SK-N-SH treated with all-trans-retinoic acid at 6 μM for 48 hours (cell line): ENCODE results near the gene TAMALIN.

Source experiments
- ATAC-seq: fragments of 200-7000 bp; cut with Tn5 transposase; 3 replicates; pipeline ENCODE4 v1.9.1; 2020; ENCODE audit warnings: mild to moderate bottlenecking, moderate library complexity
- ARNTL ChIP-seq: fragments of 450-650 bp; formaldehyde crosslinking; IDR thresholded peaks from 2 replicates; pipeline ENCODE4 v1.5.0; 2020; ENCODE audit warnings: low read depth, mild to moderate bottlenecking, moderate library complexity, borderline replicate concordance
- BACH2 ChIP-seq: fragments of 250-450 bp; sonication (Bioruptor Pico); IDR thresholded peaks from 2 replicates; pipeline ENCODE4 v1.9.0; 2021; ENCODE audit warnings: mild to moderate bottlenecking, borderline replicate concordance
- CREB5 ChIP-seq: fragments of 250-450 bp; sonication (Bioruptor Pico); IDR thresholded peaks from 2 replicates; pipeline ENCODE4 v1.5.1; 2020; ENCODE audit warnings: low read depth, mild to moderate bottlenecking, moderate library complexity
- CSDC2 ChIP-seq: fragments of 250-450 bp; sonication (Bioruptor Pico); IDR thresholded peaks from 2 replicates; pipeline ENCODE4 v1.5.0; 2020; ENCODE audit warnings: mild to moderate bottlenecking, moderate library complexity
- CSRNP3 ChIP-seq: fragments of 250-450 bp; sonication (Bioruptor Pico); IDR thresholded peaks from 2 replicates; pipeline ENCODE4 v1.5.1; 2021; ENCODE audit warnings: mild to moderate bottlenecking, moderate library complexity
- ESRRG ChIP-seq: fragments of 250-450 bp; sonication (Bioruptor Pico); IDR thresholded peaks from 2 replicates; pipeline ENCODE4 v1.6.1; 2021; ENCODE audit warnings: mild to moderate bottlenecking
- GLIS3 ChIP-seq: fragments of 250-450 bp; sonication (Bioruptor Pico); IDR thresholded peaks from 2 replicates; pipeline ENCODE4 v1.5.0; 2020; ENCODE audit warnings: mild to moderate bottlenecking, moderate library complexity
- ISL1 ChIP-seq: fragments of 250-450 bp; sonication (Bioruptor Pico); IDR thresholded peaks from 2 replicates; pipeline ENCODE4 v2.1.2; 2022; ENCODE audit warnings: mild to moderate bottlenecking, moderate library complexity
- OSR1 ChIP-seq: fragments of 250-450 bp; sonication (Bioruptor Pico); IDR thresholded peaks from 2 replicates; pipeline ENCODE4 v1.8.0; 2022; ENCODE audit warnings: moderate library complexity, mild to moderate bottlenecking, inconsistent platforms
- PATZ1 ChIP-seq: fragments of 250-450 bp; sonication (Bioruptor Pico); IDR thresholded peaks from 2 replicates; pipeline ENCODE4 v1.8.0; 2020; ENCODE audit warnings: mild to moderate bottlenecking, moderate library complexity, borderline replicate concordance
- POU6F1 ChIP-seq: fragments of 250-450 bp; sonication (Bioruptor Pico); IDR thresholded peaks from 2 replicates; pipeline ENCODE4 v1.8.0; 2021; ENCODE audit warnings: low read depth, mild to moderate bottlenecking, moderate library complexity, borderline replicate concordance
- PPARA ChIP-seq: fragments of 250-450 bp; sonication (Bioruptor Pico); IDR thresholded peaks from 2 replicates; pipeline ENCODE4 v1.5.0; 2020; ENCODE audit warnings: mild to moderate bottlenecking, borderline replicate concordance
- RARB ChIP-seq: fragments of 250-450 bp; sonication (Bioruptor Pico); IDR thresholded peaks from 2 replicates; pipeline ENCODE4 v1.8.0; 2021; ENCODE audit warnings: mild to moderate bottlenecking, moderate library complexity
- SNAI2 ChIP-seq: fragments of 250-450 bp; sonication (Bioruptor Pico); IDR thresholded peaks from 2 replicates; pipeline ENCODE4 v1.5.0; 2020; ENCODE audit warnings: mild to moderate bottlenecking, moderate library complexity
- TCF4 ChIP-seq: fragments of 250-450 bp; sonication (Bioruptor Pico); IDR thresholded peaks from 2 replicates; pipeline ENCODE4 v1.8.0; 2021; ENCODE audit warnings: mild to moderate bottlenecking, moderate library complexity, borderline replicate concordance
- TOX ChIP-seq: fragments of 250-450 bp; sonication (Bioruptor Pico); IDR thresholded peaks from 2 replicates; pipeline ENCODE4 v1.8.0; 2021; ENCODE audit warnings: mild to moderate bottlenecking, moderate library complexity, borderline replicate concordance
- TSHZ2 ChIP-seq: fragments of 250-450 bp; sonication (Bioruptor Pico); IDR thresholded peaks from 2 replicates; pipeline ENCODE4 v1.5.0; 2020; ENCODE audit warnings: mild to moderate bottlenecking, moderate library complexity
- ZC3H10 ChIP-seq: fragments of 250-450 bp; sonication (Bioruptor Pico); IDR thresholded peaks from 2 replicates; pipeline ENCODE4 v1.5.1; 2021; ENCODE audit warnings: mild to moderate bottlenecking, moderate library complexity
- ZFP3 ChIP-seq: fragments of 250-450 bp; sonication (Bioruptor Pico); IDR thresholded peaks from 2 replicates; pipeline ENCODE4 v1.5.0; 2020; ENCODE audit warnings: mild to moderate bottlenecking, moderate library complexity
- ZFP30 ChIP-seq: fragments of 450-650 bp; formaldehyde crosslinking; IDR thresholded peaks from 2 replicates; pipeline ENCODE4 v1.5.0; 2022; ENCODE audit warnings: mild to moderate bottlenecking, moderate library complexity
- ZNF565 ChIP-seq: fragments of 450-650 bp; formaldehyde crosslinking; conservative IDR thresholded peaks from 2 replicates; pipeline ENCODE4 v1.5.0; 2020; ENCODE audit warnings: low read depth, mild to moderate bottlenecking, moderate library complexity
- ZNF70 ChIP-seq: fragments of 450-650 bp; formaldehyde crosslinking; IDR thresholded peaks from 2 replicates; pipeline ENCODE4 v1.5.0; 2020; ENCODE audit warnings: mild to moderate bottlenecking, moderate library complexity

The TAMALIN gene

GRCh38 chr12:51961834-51962233 lies 44.9 kb upstream of the TAMALIN start (continued):
- TF ChIP-seq TSHZ2 (CRISPR knock-in tag) (no peak), TOX (CRISPR knock-in tag) (no peak), ISL1 (CRISPR knock-in tag) (no peak), GLIS3 (CRISPR knock-in tag) (no peak), ZC3H10 (CRISPR knock-in tag) (no peak)

- no peak for TF ChIP-seq ZFP3
- TF ChIP-seq GLIS3 (CRISPR knock-in tag): no peak
- no peak for TF ChIP-seq RARB
- no peak for TF ChIP-seq OSR1 (CRISPR knock-in tag)
- TF ChIP-seq ESRRG (CRISPR knock-in tag): no peak
- no peak for TF ChIP-seq ARNTL (CRISPR knock-in tag)
- ATAC-seq: no peak
These were observed 44.0 kb upstream of the TAMALIN start for GRCh38 chr12:51962737-51963136.

GRCh38 chr12:51963477-51963876 lies 43.3 kb upstream of the TAMALIN start:
- ATAC-seq: no peak
- TF ChIP-seq ZFP30 (CRISPR knock-in tag) (no peak), ZFP3 (no peak), CSRNP3 (CRISPR knock-in tag) (no peak), TOX (CRISPR knock-in tag) (no peak), ZNF70 (CRISPR knock-in tag) (no peak), CREB5 (no peak), SNAI2 (CRISPR knock-in tag) (no peak), PATZ1 (no peak), ARNTL (CRISPR knock-in tag) (no peak), OSR1 (CRISPR knock-in tag) (no peak), BACH2 (CRISPR knock-in tag) (no peak), ESRRG (CRISPR knock-in tag) (no peak), PPARA (CRISPR knock-in tag) (no peak), POU6F1 (CRISPR knock-in tag) (no peak), ZC3H10 (CRISPR knock-in tag) (no peak)

- no peak for ATAC-seq
- TF ChIP-seq TSHZ2 (CRISPR knock-in tag) (no peak), BACH2 (CRISPR knock-in tag) (no peak), ZNF70 (CRISPR knock-in tag) (no peak), TCF4 (no peak), PATZ1 (no peak), ZNF565 (no peak), ARNTL (CRISPR knock-in tag) (no peak), SNAI2 (CRISPR knock-in tag) (no peak), ZFP3 (no peak), CSDC2 (CRISPR knock-in tag) (no peak)
These were observed 37.1 kb upstream of the TAMALIN start for GRCh38 chr12:51969643-51970042.
